Neural progenitor cell (in vitro differentiated cells): ENCODE measurements around the gene SCML1. TPM values are rescaled to one million over a fixed set of nuclear protein-coding genes. Genes with fewer than 3 reads are reported as not detected.
A peak's percentile ranks its signal among the peaks of the same experiment; 100 is the strongest.

ENCODE experiments used
- DNase-seq: peaks from one replicate; pipeline ENCODE4 v3.0.0-alpha.2; 2016; ENCODE audit warnings: low spot score
- H2AFZ ChIP-seq: fragments of 200-600 bp; sonication (generic); replicated peaks from 2 replicates; pipeline ENCODE4 v1.6.1; 2016; ENCODE audit warnings: antibody characterized with exemption
- H3F3A ChIP-seq: fragments of 200-600 bp; sonication (generic); 2 replicates; pipeline ENCODE4 v1.6.1; 2016; ENCODE audit warnings: antibody characterized with exemption, low read depth
- H3K27ac ChIP-seq: fragments of 200-600 bp; sonication (generic); 2 replicates; pipeline ENCODE4 v1.5.1; 2016; ENCODE audit warnings: mild to moderate bottlenecking
- H3K27me3 ChIP-seq: fragments of 200-600 bp; sonication (generic); 2 replicates; pipeline ENCODE4 v1.6.1; 2016; ENCODE audit warnings: mild to moderate bottlenecking, moderate library complexity
- H3K36me3 ChIP-seq: fragments of 200-600 bp; sonication (generic); 2 replicates; pipeline ENCODE4 v1.5.1; 2016
- H3K4me1 ChIP-seq: fragments of 200-600 bp; sonication (generic); 2 replicates; pipeline ENCODE4 v1.6.1; 2016; ENCODE audit warnings: mixed run types
- H3K4me2 ChIP-seq: fragments of 200-600 bp; sonication (generic); 2 replicates; pipeline ENCODE4 v1.6.1; 2016
- H3K4me3 ChIP-seq: fragments of 200-600 bp; sonication (generic); 2 replicates; pipeline ENCODE4 v1.5.1; 2016
- H3K79me2 ChIP-seq: fragments of 200-600 bp; sonication (generic); 2 replicates; pipeline ENCODE4 v1.6.1; 2016; ENCODE audit warnings: low read depth
- H3K9ac ChIP-seq: fragments of 200-600 bp; sonication (generic); 2 replicates; pipeline ENCODE4 v1.6.1; 2016
- H3K9me3 ChIP-seq: fragments of 200-600 bp; sonication (generic); 2 replicates; pipeline ENCODE4 v1.5.1; 2016; ENCODE audit warnings: low read depth
- H4K20me1 ChIP-seq: fragments of 200-600 bp; sonication (generic); 2 replicates; pipeline ENCODE4 v1.6.1; 2016; ENCODE audit warnings: low read depth
- H3K27ac Mint-ChIP-seq: 3 replicates; pipeline ENCODE4 v1.8.0; 2021; ENCODE audit warnings: mixed read lengths
- H3K27me3 Mint-ChIP-seq: 2 replicates; pipeline ENCODE4 v1.8.0; 2022; ENCODE audit warnings: low read depth, mild to moderate bottlenecking, inconsistent platforms, moderate library complexity, mixed read lengths; ENCODE audit not compliant: insufficient read depth
- H3K36me3 Mint-ChIP-seq: 3 replicates; pipeline ENCODE4 v1.8.0; 2021; ENCODE audit warnings: mixed read lengths
- H3K4me1 Mint-ChIP-seq: 3 replicates; pipeline ENCODE4 v1.8.0; 2021; ENCODE audit warnings: mixed read lengths
- H3K4me3 Mint-ChIP-seq: 3 replicates; pipeline ENCODE4 v1.8.0; 2021; ENCODE audit warnings: mild to moderate bottlenecking, moderate library complexity, mixed read lengths
- H3K9me3 Mint-ChIP-seq: 3 replicates; pipeline ENCODE4 v1.8.0; 2020; ENCODE audit warnings: mixed read lengths
- EZH2 ChIP-seq: fragments of 200-600 bp; sonication (generic); IDR thresholded peaks from 2 replicates; pipeline ENCODE4 v1.6.1; 2017; ENCODE audit warnings: antibody characterized with exemption, mild to moderate bottlenecking, moderate library complexity
- EZH2phosphoT487 ChIP-seq: fragments of 200-600 bp; sonication (generic); IDR thresholded peaks from 2 replicates; pipeline ENCODE4 v1.6.1; 2017; ENCODE audit warnings: antibody characterized with exemption
- total RNA-seq: library from RNA; depleted of rRNA; stranded (reverse); fragments of >200 nt; gene quantifications from 2 replicates; pipeline ENCODE4 v1.2.3, GENCODE V29; 2015; ENCODE audit warnings: low replicate concordance
- TF ChIP-seq, protein P1 (sequence below): fragments of 200-600 bp; sonication (generic); IDR thresholded peaks from 2 replicates; pipeline ENCODE4 v1.5.1; 2017; ENCODE audit warnings: antibody characterized with exemption, mild to moderate bottlenecking

SCML1 gene
- total RNA-seq, 1 donor from 2014 or later = 9.7 TPM

DNA sequence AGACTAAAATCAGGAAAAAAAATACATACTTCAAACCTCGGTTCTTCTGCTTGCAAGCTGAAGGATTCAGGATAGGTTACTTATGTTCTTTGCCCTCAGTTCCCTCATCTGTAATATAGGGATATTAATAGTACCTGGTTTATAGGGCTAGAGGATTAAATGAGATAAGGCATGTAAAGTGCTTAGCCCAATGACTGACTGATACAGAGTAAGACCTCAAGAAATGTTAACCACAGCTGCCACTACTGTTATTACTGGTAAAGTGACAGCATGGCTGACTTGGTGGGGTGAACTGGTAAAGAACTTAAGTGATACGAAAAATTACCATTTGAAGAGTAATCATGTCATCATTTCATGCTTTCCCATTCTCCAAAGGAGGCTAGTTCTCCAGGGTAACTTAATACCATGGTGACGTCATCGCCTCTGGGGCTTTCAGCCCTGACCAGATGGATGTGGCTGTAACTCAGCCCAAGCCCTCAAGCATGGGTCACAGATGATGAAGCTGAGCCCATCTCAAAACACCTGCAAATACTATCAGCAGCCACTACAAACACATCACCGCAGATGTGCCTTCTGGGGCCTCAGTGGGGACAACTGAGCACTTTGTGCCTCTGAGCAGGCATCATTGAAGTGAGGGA lies 44.5 kb upstream of the SCML1 start:
- no peaks in the 10 kb centered on the region for H3F3A ChIP-seq
- Mint-ChIP-seq H3K9me3 (no peaks in the 10 kb centered on the region), H3K27ac (no peak overlapping the region), H3K4me3 (no peak overlapping the region), H3K36me3 (no peaks in the 10 kb centered on the region), H3K27me3 (no peaks in the 10 kb centered on the region), H3K4me1 (peaks cover 10% of the 10 kb centered on the region)
- no peak overlapping the region for H2AFZ ChIP-seq
- no peaks in the 10 kb centered on the region for H4K20me1 ChIP-seq
- no peaks in the 10 kb centered on the region for H3K27me3 ChIP-seq
- DNase-seq = peak; percentile 58
- no peak overlapping the region for H3K9ac ChIP-seq
- no peak for TF ChIP-seq EZH2phosphoT487
- TF ChIP-seq, protein P1, sequence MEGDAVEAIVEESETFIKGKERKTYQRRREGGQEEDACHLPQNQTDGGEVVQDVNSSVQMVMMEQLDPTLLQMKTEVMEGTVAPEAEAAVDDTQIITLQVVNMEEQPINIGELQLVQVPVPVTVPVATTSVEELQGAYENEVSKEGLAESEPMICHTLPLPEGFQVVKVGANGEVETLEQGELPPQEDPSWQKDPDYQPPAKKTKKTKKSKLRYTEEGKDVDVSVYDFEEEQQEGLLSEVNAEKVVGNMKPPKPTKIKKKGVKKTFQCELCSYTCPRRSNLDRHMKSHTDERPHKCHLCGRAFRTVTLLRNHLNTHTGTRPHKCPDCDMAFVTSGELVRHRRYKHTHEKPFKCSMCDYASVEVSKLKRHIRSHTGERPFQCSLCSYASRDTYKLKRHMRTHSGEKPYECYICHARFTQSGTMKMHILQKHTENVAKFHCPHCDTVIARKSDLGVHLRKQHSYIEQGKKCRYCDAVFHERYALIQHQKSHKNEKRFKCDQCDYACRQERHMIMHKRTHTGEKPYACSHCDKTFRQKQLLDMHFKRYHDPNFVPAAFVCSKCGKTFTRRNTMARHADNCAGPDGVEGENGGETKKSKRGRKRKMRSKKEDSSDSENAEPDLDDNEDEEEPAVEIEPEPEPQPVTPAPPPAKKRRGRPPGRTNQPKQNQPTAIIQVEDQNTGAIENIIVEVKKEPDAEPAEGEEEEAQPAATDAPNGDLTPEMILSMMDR = no peak
- no peaks in the 10 kb centered on the region for H3K79me2 ChIP-seq
- no peak overlapping the region for H3K4me2 ChIP-seq
- H3K4me3 ChIP-seq = no peak overlapping the region
- H3K36me3 ChIP-seq = no peaks in the 10 kb centered on the region
- H3K4me1 ChIP-seq = no peaks in the 10 kb centered on the region
- H3K9me3 ChIP-seq = peaks cover 5% of the 10 kb centered on the region
- H3K27ac ChIP-seq = no peak overlapping the region

DNA sequence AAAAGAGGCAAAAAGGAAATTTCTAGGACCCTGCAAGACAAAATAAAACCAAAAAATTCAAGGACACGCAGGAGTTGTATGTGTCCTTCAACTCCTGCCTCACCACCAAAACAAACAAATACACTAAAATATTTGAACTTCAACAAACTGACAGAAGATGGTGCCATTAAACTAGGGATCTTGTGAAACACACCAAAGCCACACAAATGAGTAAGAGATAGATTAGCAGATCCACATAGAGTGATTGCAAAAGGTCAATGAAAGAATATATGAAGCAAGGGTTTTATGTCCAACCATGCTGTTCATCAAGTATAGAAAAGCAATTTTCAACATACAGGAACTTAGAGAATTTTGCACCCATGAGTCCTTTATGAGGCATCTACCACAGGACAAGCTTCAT lies 40.1 kb upstream of the SCML1 start:
- no peak overlapping the region for H3K4me3 Mint-ChIP-seq
- H3K27ac Mint-ChIP-seq = no peak overlapping the region
- TF ChIP-seq, protein P1 = no peak
- no peak for TF ChIP-seq EZH2
- no peaks in the 10 kb centered on the region for H3K9me3 Mint-ChIP-seq
- no peaks in the 10 kb centered on the region for H4K20me1 ChIP-seq
- no peak overlapping the region for H2AFZ ChIP-seq
- peaks cover 5% of the 10 kb centered on the region for H3K9me3 ChIP-seq
- H3K4me1 ChIP-seq = no peaks in the 10 kb centered on the region
- no peaks in the 10 kb centered on the region for H3K27me3 ChIP-seq
- no peaks in the 10 kb centered on the region for H3K27me3 Mint-ChIP-seq
- DNase-seq = no peak
- peaks cover 3% of the 10 kb centered on the region for H3K4me1 Mint-ChIP-seq
- H3K36me3 Mint-ChIP-seq = peaks cover 3% of the 10 kb centered on the region
- H3K4me3 ChIP-seq = no peak overlapping the region
- H3K36me3 ChIP-seq = no peaks in the 10 kb centered on the region
- H3F3A ChIP-seq = no peaks in the 10 kb centered on the region
- no peak overlapping the region for H3K9ac ChIP-seq
- no peak overlapping the region for H3K27ac ChIP-seq
- no peak overlapping the region for H3K4me2 ChIP-seq
- H3K79me2 ChIP-seq = no peaks in the 10 kb centered on the region

DNA sequence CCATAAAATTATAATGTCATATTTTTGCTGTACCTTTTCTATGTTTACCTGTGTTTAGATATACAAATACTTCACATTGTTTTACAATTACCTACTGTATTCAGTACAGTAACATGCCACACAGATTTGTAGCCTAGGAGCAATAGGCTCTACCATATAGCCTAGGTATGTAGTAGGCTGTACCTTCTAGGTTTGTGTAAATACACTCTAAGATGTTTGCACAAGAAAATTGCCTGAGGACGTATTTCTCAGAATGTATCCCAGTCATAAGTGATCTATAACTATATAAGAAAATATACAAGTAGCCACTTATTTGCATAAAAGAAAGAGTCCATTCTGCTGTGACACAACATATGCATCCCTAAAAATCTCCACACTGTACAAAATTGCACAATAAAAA lies 36.3 kb upstream of the SCML1 start:
- H3K4me1 Mint-ChIP-seq = no peaks in the 10 kb centered on the region
- no peak overlapping the region for H3K4me3 Mint-ChIP-seq
- H3K27me3 Mint-ChIP-seq = no peaks in the 10 kb centered on the region
- no peaks in the 10 kb centered on the region for H3F3A ChIP-seq
- no peak for DNase-seq
- H3K27ac Mint-ChIP-seq = no peak overlapping the region
- H3K79me2 ChIP-seq = no peaks in the 10 kb centered on the region
- H2AFZ ChIP-seq = no peak overlapping the region
- H3K9ac ChIP-seq = no peak overlapping the region
- H3K27ac ChIP-seq = no peak overlapping the region
- no peaks in the 10 kb centered on the region for H4K20me1 ChIP-seq
- no peak overlapping the region for H3K4me3 ChIP-seq
- H3K9me3 Mint-ChIP-seq = no peaks in the 10 kb centered on the region
- H3K36me3 Mint-ChIP-seq = peaks cover 3% of the 10 kb centered on the region
- H3K36me3 ChIP-seq = no peaks in the 10 kb centered on the region
- no peaks in the 10 kb centered on the region for H3K4me1 ChIP-seq
- peaks cover 5% of the 10 kb centered on the region for H3K9me3 ChIP-seq
- H3K4me2 ChIP-seq = no peak overlapping the region
- TF ChIP-seq EZH2phosphoT487 (no peak), EZH2 (no peak)
- TF ChIP-seq, protein P1 = no peak
- H3K27me3 ChIP-seq = no peaks in the 10 kb centered on the region
